Esophagus (tissue), 2 donors: ENCODE measurements around the gene GH1. TPM values are rescaled to one million over a fixed set of nuclear protein-coding genes. Genes with fewer than 3 reads are reported as not detected.

ENCODE experiments used
- H3K27ac ChIP-seq, 2 donors: one replicate each; pipeline ENCODE4 v1.5.1; 2013; ENCODE audit warnings: low read depth in 2 of 2, mild to moderate bottlenecking in 2 of 2, inconsistent platforms in 1 of 2, low read length in 1 of 2, moderate library complexity in 1 of 2
- H3K27me3 ChIP-seq, 2 donors: one replicate each; pipeline ENCODE4 v1.6.1; 2013; ENCODE audit warnings: low read length in 2 of 2, control low read depth in 1 of 2, mild to moderate bottlenecking in 1 of 2; ENCODE audit not compliant: insufficient read depth in 2 of 2, control insufficient read depth in 1 of 2
- H3K36me3 ChIP-seq, 2 donors: one replicate each; pipeline ENCODE4 v1.6.1; 2013; ENCODE audit warnings: low read length in 1 of 2; ENCODE audit not compliant: control insufficient read depth in 2 of 2, insufficient read depth in 2 of 2
- H3K4me1 ChIP-seq, 2 donors: one replicate each; pipeline ENCODE4 v1.6.1; 2013; ENCODE audit warnings: low read length in 1 of 2; ENCODE audit not compliant: control insufficient read depth in 2 of 2, insufficient read depth in 2 of 2
- H3K4me3 ChIP-seq, 2 donors: one replicate each; pipeline ENCODE4 v1.5.1; 2013; ENCODE audit warnings: low read length in 2 of 2, mild to moderate bottlenecking in 2 of 2, low read depth in 1 of 2, moderate library complexity in 1 of 2
- H3K9me3 ChIP-seq, 2 donors: one replicate each; pipeline ENCODE4 v1.6.1; 2013; ENCODE audit warnings: mild to moderate bottlenecking in 2 of 2, low read depth in 1 of 2, low read length in 1 of 2, moderate library complexity in 1 of 2; ENCODE audit not compliant: control insufficient read depth in 2 of 2, insufficient read depth in 1 of 2
- WGBS, 2 donors: extraction: QIAGEN DNeasy Blood & Tissue Kit; methylation state at CpG; one replicate each; pipeline ENCODE4 v1.1.7; 2013; 5-methylcytosine and 5-hydroxymethylcytosine counted together
- polyA plus RNA-seq, 2 donors: library from polyadenylated mRNA; stranded (reverse); fragments of 200-250 nt; gene quantifications; one replicate each; pipeline ENCODE4 v1.2.3, GENCODE V29; 2013
- donor health status: healthy with polysubstance abuse.
- donor health status: Bipolar disorder and iron deficiency.

Gene GH1
- polyA plus RNA-seq, 2 donors: not detected

DNA sequence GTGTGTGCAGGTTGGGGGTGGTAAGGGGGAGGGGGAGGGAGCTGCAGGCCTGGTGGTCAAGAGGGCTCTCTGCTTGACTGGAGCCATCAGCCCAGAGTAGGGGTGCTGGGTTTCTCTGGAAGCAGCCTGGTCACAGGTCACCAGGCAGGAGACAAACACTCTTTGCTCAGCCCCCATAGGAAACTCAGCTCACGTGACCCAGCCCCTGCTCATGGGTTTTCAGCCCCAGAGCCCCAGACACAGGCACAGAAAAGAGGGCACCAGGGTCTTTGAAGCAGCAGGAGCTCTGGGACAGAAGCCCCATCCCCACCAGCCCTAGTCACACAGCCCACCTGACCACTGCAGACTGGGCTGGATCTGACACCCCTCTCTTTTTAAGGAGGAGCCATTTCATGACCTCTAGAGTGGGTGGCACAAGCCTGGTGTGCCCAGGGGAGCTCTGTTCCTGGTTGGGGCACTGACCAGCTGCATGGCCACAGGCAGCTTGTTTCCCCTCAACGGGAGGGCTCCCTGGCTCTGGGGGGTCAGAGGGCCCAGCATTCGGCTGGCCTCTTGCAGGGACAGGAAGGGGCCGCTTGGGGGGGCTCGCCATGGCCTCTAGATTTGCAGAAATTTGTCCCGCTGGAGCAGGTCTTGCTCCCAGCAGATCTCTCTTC, 27.3 kb upstream of the GH1 start:
- Histone ChIP-seq H3K27ac (no peak overlapping the region), H3K27me3 (no peaks in the 10 kb centered on the region), H3K4me3 (no peak overlapping the region), H3K36me3 (no peaks in the 10 kb centered on the region), H3K4me1 (peaks cover 2 to 3% of the 10 kb centered on the region in 2 donors), H3K9me3 (peaks cover 0 to 2% of the 10 kb centered on the region in 2 donors)
- WGBS, 2 donors: 64 to 70% methylated on average over 6 of the region's 6 CpGs

DNA sequence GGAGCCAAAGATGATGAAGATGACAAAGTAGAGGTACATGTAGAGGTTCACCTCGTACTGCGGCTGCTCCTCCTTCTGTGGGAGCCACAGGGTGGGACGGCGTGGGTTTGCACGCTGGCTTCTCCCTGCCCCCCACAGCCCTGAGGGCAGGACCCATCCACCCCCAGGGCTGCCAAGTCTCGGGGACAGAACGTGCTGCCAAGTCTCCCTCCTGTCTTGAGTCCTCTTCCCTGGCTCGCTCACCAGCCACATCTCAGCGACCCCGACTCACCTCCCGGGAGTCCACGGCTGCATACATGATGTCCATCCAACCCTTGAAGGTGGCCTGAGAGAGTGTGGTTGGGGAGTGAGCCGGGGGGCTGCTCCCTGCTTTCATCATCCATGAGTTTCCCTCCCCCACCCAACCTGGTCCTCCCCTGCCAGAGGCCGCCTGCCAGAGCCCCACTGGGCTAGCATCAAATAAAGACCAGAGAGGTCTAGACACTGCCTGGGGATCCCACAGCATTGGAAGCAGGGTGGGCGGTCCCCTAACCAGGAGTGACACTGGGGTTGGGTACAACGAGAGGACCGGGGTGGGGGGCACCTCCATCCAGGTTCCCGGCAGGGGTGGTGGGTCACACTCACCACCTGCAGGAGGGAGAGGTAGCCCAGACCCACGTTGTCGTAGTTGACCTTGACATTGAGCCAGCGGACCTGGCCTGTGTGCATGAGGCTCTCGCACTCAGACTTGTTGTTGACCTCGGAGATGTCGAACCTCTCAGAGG, 26.3 kb upstream of the GH1 start:
- Histone ChIP-seq H3K4me1 (peaks cover 2 to 3% of the 10 kb centered on the region in 2 donors), H3K27me3 (no peaks in the 10 kb centered on the region), H3K4me3 (no peak overlapping the region), H3K36me3 (no peaks in the 10 kb centered on the region), H3K27ac (no peak overlapping the region), H3K9me3 (peaks cover 0 to 2% of the 10 kb centered on the region in 2 donors)
- WGBS, 2 donors: 83 to 87% methylated on average over 24 of the region's 24 CpGs

DNA sequence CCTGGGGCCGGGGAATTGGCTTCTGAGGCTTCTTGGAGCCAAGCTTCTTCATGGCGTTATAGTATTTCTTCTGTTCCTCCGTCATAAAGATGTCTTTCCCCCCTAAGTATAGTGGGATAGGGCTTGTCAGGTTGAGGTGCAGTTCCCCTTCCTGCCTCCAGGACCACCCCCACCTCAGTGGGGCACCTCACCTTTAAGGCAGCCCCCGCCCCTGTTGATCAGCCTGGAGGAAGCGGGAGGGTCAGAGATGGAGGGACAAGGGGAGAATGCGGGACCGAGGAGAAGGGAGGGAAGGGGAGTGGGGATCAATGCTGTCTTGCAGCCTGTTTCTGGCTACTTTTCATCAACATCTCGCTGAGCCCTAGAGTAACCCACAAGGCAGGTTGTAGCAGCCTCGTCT, 25.1 kb upstream of the GH1 start:
- Histone ChIP-seq H3K4me3 (no peak overlapping the region), H3K4me1 (peaks cover 2 to 3% of the 10 kb centered on the region in 2 donors), H3K27ac (no peak overlapping the region), H3K27me3 (no peaks in the 10 kb centered on the region), H3K9me3 (peaks cover 0 to 2% of the 10 kb centered on the region in 2 donors), H3K36me3 (no peaks in the 10 kb centered on the region)
- WGBS, 2 donors: 73 to 82% methylated on average over 9 of the region's 9 CpGs

DNA sequence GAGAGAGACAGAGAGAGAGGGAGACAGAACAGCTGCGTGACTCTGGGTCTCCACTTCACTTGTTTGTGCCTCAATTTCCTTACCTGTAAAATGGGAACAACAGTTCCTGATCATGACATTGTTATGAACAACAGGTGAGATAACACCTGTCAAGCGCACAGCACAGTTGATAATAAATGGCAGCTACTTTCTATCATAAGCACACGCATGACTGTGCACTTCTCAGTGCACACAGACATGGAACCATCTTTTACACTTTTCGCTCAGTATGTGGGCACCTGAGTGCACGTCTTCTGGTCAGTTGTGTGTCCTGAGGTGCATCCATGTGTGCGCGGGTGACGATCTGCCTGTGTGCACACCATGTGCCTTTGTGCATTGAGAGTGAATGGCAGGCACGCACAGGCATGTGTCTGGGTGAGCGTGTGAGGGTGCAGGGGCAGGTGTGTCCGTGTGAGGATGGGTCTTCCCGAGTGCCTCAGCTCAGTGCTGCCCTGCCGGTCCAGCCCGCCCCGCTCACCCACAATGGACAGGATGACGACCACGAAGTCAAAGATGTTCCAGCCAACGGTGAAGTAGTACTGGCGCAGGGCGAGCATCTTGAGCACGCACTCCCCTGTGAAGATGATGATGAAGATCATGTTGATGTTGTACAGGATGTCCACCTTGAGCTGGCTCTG, 23.8 kb upstream of the GH1 start:
- peaks cover 2 to 3% of the 10 kb centered on the region in 2 donors for H3K4me1 ChIP-seq
- no peaks in the 10 kb centered on the region for H3K36me3 ChIP-seq

DNA sequence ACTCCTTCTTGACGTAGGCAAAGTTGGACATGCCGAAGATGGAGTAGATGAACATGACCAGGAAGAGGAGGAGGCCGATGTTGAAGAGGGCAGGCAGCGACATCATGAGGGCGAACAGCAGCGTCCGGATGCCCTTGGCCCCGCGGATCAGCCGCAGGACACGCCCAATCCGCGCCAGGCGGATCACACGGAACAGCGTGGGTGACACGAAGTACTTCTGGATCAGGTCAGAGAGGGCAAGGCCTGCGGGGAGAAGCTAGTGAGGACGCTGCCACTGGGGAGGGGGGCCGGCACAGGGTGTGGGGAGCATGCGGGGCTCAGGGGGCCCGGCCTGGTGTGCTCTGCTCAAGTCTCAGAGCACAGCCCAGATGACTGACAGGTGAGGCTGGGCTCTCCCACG, 23.1 kb upstream of the GH1 start:
- H3K4me3 ChIP-seq: no peak overlapping the region
- H3K36me3 ChIP-seq: no peaks in the 10 kb centered on the region
- no peak overlapping the region for H3K27ac ChIP-seq
- 88 to 92% methylated on average over 23 of the region's 23 CpGs for WGBS, 2 donors
- no peaks in the 10 kb centered on the region for H3K27me3 ChIP-seq
- peaks cover 0 to 2% of the 10 kb centered on the region in 2 donors for H3K4me1 ChIP-seq
- H3K9me3 ChIP-seq: peaks cover 0 to 2% of the 10 kb centered on the region in 2 donors

More for the DNA sequence above, 23.8 kb upstream of the GH1 start:
- Histone ChIP-seq H3K27ac (no peak overlapping the region), H3K9me3 (peaks cover 0 to 2% of the 10 kb centered on the region in 2 donors), H3K27me3 (no peaks in the 10 kb centered on the region), H3K4me3 (no peak overlapping the region)
- 91 to 92% methylated on average over 21 of the region's 21 CpGs for WGBS, 2 donors

DNA sequence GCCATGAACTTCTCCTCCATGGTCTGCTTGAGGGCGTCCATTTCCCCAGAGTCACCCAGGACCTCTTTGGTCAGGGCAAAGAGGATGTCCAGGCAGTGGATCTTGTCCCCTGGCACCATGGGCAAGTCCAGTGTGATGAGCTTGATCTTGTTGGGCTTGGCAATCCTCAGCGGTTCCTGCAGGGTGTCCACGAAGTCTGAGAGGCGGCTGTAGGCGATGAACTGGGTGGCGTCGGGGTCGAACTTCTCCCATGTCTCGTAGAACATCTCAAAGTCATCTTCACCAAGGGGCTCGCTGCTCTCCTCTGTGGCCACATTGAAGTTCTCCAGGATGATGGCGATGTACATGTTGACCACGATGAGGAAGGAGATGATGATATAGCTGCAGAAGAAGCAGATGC, 22.5 kb upstream of the GH1 start:
- H3K4me1 ChIP-seq: peaks cover 0 to 2% of the 10 kb centered on the region in 2 donors
- peaks cover 0 to 2% of the 10 kb centered on the region in 2 donors for H3K9me3 ChIP-seq
- H3K27ac ChIP-seq: no peak overlapping the region
- H3K27me3 ChIP-seq: no peaks in the 10 kb centered on the region
- no peaks in the 10 kb centered on the region for H3K36me3 ChIP-seq
- no peak overlapping the region for H3K4me3 ChIP-seq
- WGBS, 2 donors: 95% methylated on average over 12 of the region's 12 CpGs

DNA sequence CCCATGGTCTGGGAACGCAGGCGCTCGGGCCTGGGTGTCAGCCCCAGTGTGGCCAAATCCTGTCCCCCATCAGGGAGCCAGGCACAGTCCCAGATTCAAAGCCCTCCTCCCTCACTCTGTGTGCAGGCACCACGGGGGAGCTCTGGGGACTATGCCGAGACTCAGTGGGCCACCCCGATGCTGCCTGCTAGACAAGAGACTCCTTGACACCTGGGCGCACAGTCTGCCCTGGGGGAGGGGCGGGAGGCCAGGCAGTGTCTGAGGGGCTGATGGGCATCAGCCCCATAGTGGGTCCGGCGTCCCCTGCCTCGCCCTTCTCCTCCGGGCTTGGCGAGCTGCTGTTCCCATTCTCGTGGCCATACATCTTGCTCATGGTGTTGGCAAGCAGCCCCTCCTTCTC, 21.9 kb upstream of the GH1 start:
- Histone ChIP-seq H3K27me3 (no peaks in the 10 kb centered on the region), H3K4me1 (peaks cover 0 to 2% of the 10 kb centered on the region in 2 donors), H3K36me3 (no peaks in the 10 kb centered on the region), H3K27ac (no peak overlapping the region), H3K9me3 (peaks cover 0 to 2% of the 10 kb centered on the region in 2 donors), H3K4me3 (no peak overlapping the region)
- 92% methylated on average over 13 to 14 of the region's 14 CpGs for WGBS, 2 donors

DNA sequence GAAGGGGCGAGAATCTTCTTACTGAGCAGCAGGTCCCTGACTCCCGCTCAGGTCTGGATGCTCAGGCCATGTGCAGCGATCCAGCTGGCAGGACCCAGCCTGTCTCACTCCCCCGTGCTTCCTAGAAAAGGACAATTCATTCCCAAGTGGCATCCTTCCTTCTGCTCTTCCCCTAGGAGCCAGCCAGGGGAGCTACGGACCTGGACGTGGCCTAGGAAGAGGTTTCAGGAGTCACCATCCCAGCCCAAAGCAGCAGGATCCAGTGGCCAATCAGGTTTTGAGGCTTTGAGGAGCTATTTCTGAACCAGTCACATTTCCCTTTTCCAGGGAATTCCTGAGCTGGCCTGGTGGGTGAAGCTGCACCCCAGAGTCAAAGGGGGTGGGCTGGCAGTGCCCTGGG, 21.2 kb upstream of the GH1 start:
- no peaks in the 10 kb centered on the region for H3K27me3 ChIP-seq
- no peak overlapping the region for H3K27ac ChIP-seq
- no peaks in the 10 kb centered on the region for H3K36me3 ChIP-seq
- 72 to 80% methylated on average over 6 of the region's 6 CpGs for WGBS, 2 donors
- no peak overlapping the region for H3K4me3 ChIP-seq
- no peaks in the 10 kb centered on the region for H3K4me1 ChIP-seq
- peaks cover 0 to 2% of the 10 kb centered on the region in 2 donors for H3K9me3 ChIP-seq

DNA sequence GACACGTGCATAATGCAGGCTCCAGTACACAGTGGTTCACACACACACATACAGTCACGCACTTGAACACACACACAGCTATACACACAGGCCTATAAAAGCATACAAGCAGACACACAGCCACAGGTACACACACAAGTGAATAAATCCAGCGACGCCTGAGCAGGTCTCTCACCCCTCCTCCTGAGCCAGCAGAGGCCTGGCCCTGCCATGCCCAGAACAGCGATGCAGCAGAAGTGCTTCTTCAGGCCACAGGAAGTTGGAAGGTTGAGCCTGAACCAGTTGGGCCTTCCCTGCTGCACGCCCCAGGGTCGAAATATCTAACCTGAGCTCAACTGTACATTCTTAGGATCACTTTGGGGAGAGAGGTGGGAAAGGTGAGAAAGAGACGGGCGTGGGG, 20.8 kb upstream of the GH1 start:
- Histone ChIP-seq H3K27ac (no peak overlapping the region), H3K36me3 (no peaks in the 10 kb centered on the region), H3K4me1 (no peaks in the 10 kb centered on the region), H3K27me3 (no peaks in the 10 kb centered on the region), H3K4me3 (no peak overlapping the region), H3K9me3 (peaks cover 0 to 2% of the 10 kb centered on the region in 2 donors)
- WGBS, 2 donors: 90 to 91% methylated on average over 9 of the region's 9 CpGs
